Neural progenitor cell (in vitro differentiated cells): ENCODE data around the gene ANKDD1B. TPM values are rescaled to one million over a fixed set of nuclear protein-coding genes. Genes with fewer than 3 reads are reported as not detected.
A peak's percentile ranks its signal among the peaks of the same experiment; 100 is the strongest.
"Not testable (repeated sequence)": the region's sequence is repeated elsewhere in the genome, so short reads cannot be mapped to it uniquely, and the experiment has no call there.

Source experiments
- DNase-seq: peaks from one replicate; pipeline ENCODE4 v3.0.0-alpha.2; 2016; ENCODE audit warnings: low spot score
- H2AFZ ChIP-seq: fragments of 200-600 bp; sonication (generic); replicated peaks from 2 replicates; pipeline ENCODE4 v1.6.1; 2016; ENCODE audit warnings: antibody characterized with exemption
- H3F3A ChIP-seq: fragments of 200-600 bp; sonication (generic); 2 replicates; pipeline ENCODE4 v1.6.1; 2016; ENCODE audit warnings: antibody characterized with exemption, low read depth
- H3K27ac ChIP-seq: fragments of 200-600 bp; sonication (generic); 2 replicates; pipeline ENCODE4 v1.5.1; 2016; ENCODE audit warnings: mild to moderate bottlenecking
- H3K27me3 ChIP-seq: fragments of 200-600 bp; sonication (generic); 2 replicates; pipeline ENCODE4 v1.6.1; 2016; ENCODE audit warnings: mild to moderate bottlenecking, moderate library complexity
- H3K36me3 ChIP-seq: fragments of 200-600 bp; sonication (generic); 2 replicates; pipeline ENCODE4 v1.5.1; 2016
- H3K4me1 ChIP-seq: fragments of 200-600 bp; sonication (generic); 2 replicates; pipeline ENCODE4 v1.6.1; 2016; ENCODE audit warnings: mixed run types
- H3K4me2 ChIP-seq: fragments of 200-600 bp; sonication (generic); 2 replicates; pipeline ENCODE4 v1.6.1; 2016
- H3K4me3 ChIP-seq: fragments of 200-600 bp; sonication (generic); 2 replicates; pipeline ENCODE4 v1.5.1; 2016
- H3K79me2 ChIP-seq: fragments of 200-600 bp; sonication (generic); 2 replicates; pipeline ENCODE4 v1.6.1; 2016; ENCODE audit warnings: low read depth
- H3K9ac ChIP-seq: fragments of 200-600 bp; sonication (generic); 2 replicates; pipeline ENCODE4 v1.6.1; 2016
- H3K9me3 ChIP-seq: fragments of 200-600 bp; sonication (generic); 2 replicates; pipeline ENCODE4 v1.5.1; 2016; ENCODE audit warnings: low read depth
- H4K20me1 ChIP-seq: fragments of 200-600 bp; sonication (generic); 2 replicates; pipeline ENCODE4 v1.6.1; 2016; ENCODE audit warnings: low read depth
- H3K27ac Mint-ChIP-seq: 3 replicates; pipeline ENCODE4 v1.8.0; 2021; ENCODE audit warnings: mixed read lengths
- H3K27me3 Mint-ChIP-seq: 2 replicates; pipeline ENCODE4 v1.8.0; 2022; ENCODE audit warnings: low read depth, mild to moderate bottlenecking, inconsistent platforms, moderate library complexity, mixed read lengths; ENCODE audit not compliant: insufficient read depth
- H3K36me3 Mint-ChIP-seq: 3 replicates; pipeline ENCODE4 v1.8.0; 2021; ENCODE audit warnings: mixed read lengths
- H3K4me1 Mint-ChIP-seq: 3 replicates; pipeline ENCODE4 v1.8.0; 2021; ENCODE audit warnings: mixed read lengths
- H3K4me3 Mint-ChIP-seq: 3 replicates; pipeline ENCODE4 v1.8.0; 2021; ENCODE audit warnings: mild to moderate bottlenecking, moderate library complexity, mixed read lengths
- H3K9me3 Mint-ChIP-seq: 3 replicates; pipeline ENCODE4 v1.8.0; 2020; ENCODE audit warnings: mixed read lengths
- EZH2 ChIP-seq: fragments of 200-600 bp; sonication (generic); IDR thresholded peaks from 2 replicates; pipeline ENCODE4 v1.6.1; 2017; ENCODE audit warnings: antibody characterized with exemption, mild to moderate bottlenecking, moderate library complexity
- EZH2phosphoT487 ChIP-seq: fragments of 200-600 bp; sonication (generic); IDR thresholded peaks from 2 replicates; pipeline ENCODE4 v1.6.1; 2017; ENCODE audit warnings: antibody characterized with exemption
- total RNA-seq: library from RNA; depleted of rRNA; stranded (reverse); fragments of >200 nt; gene quantifications from 2 replicates; pipeline ENCODE4 v1.2.3, GENCODE V29; 2015; ENCODE audit warnings: low replicate concordance
- TF ChIP-seq, protein P1 (sequence below): fragments of 200-600 bp; sonication (generic); IDR thresholded peaks from 2 replicates; pipeline ENCODE4 v1.5.1; 2017; ENCODE audit warnings: antibody characterized with exemption, mild to moderate bottlenecking

The ANKDD1B gene
- total RNA-seq, 1 donor from 2014 or later: 0.60 TPM

DNA sequence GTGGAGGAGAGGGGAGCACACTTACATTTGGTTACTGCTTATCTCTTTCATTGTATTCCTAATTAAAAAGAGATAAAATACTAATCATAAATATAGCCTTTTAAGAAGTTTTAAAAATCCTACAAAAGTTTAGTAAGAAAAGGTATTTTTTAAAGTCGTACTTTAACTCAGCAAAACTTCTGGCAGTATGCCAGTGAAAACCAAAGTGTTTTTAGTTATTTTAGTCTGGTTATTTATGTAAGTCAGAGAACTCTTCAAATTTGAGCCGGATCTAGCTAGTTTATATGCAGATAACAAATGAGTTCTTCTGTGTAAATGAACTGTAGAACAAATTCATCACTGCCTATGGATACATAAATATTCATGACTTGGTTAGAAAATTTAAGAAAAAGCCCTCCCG lies 36.5 kb upstream of the ANKDD1B start:
- Mint-ChIP-seq H3K36me3 (peaks cover 5% of the 10 kb centered on the region), H3K9me3 (no peaks in the 10 kb centered on the region), H3K27ac (no peak overlapping the region), H3K4me3 (no peak overlapping the region), H3K27me3 (peaks cover 3% of the 10 kb centered on the region), H3K4me1 (no peaks in the 10 kb centered on the region)
- Histone ChIP-seq H3F3A (no peaks in the 10 kb centered on the region), H2AFZ (no peak overlapping the region), H3K4me3 (no peak overlapping the region), H3K27ac (no peak overlapping the region), H3K4me2 (no peak overlapping the region), H3K9ac (no peak overlapping the region), H3K36me3 (no peaks in the 10 kb centered on the region), H3K27me3 (no peaks in the 10 kb centered on the region), H3K79me2 (no peaks in the 10 kb centered on the region), H3K4me1 (no peaks in the 10 kb centered on the region), H3K9me3 (no peaks in the 10 kb centered on the region), H4K20me1 (no peaks in the 10 kb centered on the region)
- no peak for TF ChIP-seq EZH2phosphoT487
- TF ChIP-seq, protein P1, sequence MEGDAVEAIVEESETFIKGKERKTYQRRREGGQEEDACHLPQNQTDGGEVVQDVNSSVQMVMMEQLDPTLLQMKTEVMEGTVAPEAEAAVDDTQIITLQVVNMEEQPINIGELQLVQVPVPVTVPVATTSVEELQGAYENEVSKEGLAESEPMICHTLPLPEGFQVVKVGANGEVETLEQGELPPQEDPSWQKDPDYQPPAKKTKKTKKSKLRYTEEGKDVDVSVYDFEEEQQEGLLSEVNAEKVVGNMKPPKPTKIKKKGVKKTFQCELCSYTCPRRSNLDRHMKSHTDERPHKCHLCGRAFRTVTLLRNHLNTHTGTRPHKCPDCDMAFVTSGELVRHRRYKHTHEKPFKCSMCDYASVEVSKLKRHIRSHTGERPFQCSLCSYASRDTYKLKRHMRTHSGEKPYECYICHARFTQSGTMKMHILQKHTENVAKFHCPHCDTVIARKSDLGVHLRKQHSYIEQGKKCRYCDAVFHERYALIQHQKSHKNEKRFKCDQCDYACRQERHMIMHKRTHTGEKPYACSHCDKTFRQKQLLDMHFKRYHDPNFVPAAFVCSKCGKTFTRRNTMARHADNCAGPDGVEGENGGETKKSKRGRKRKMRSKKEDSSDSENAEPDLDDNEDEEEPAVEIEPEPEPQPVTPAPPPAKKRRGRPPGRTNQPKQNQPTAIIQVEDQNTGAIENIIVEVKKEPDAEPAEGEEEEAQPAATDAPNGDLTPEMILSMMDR: no peak
- no peak for DNase-seq

DNA sequence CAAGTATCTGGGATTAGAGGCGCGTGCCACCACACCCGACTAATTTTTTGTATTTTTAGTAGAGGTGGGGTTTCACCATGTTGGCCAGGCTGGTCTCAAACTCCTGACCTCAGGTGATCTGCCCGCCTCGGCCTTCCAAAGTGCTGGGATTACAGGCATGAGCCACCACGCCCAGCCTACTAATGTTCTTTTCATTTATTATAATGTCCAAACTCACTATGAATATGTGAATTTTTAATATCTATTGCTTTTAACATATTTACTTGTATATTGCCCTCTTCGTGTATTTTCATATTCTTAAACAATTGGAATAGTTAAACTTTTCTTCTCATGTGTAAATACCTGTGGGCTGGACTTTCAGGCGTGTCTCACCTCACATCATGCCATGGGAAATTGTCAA lies 33.0 kb upstream of the ANKDD1B start:
- not testable (repeated sequence) for H3K27ac Mint-ChIP-seq, H3K4me2 ChIP-seq, H4K20me1 ChIP-seq, H2AFZ ChIP-seq, DNase-seq, H3K9ac ChIP-seq, H3K36me3 Mint-ChIP-seq, H3K27me3 ChIP-seq, H3K27me3 Mint-ChIP-seq, H3K9me3 Mint-ChIP-seq, H3K9me3 ChIP-seq, H3F3A ChIP-seq, H3K4me1 Mint-ChIP-seq, H3K4me1 ChIP-seq, H3K79me2 ChIP-seq, H3K4me3 Mint-ChIP-seq, H3K4me3 ChIP-seq, H3K27ac ChIP-seq, H3K36me3 ChIP-seq

DNA sequence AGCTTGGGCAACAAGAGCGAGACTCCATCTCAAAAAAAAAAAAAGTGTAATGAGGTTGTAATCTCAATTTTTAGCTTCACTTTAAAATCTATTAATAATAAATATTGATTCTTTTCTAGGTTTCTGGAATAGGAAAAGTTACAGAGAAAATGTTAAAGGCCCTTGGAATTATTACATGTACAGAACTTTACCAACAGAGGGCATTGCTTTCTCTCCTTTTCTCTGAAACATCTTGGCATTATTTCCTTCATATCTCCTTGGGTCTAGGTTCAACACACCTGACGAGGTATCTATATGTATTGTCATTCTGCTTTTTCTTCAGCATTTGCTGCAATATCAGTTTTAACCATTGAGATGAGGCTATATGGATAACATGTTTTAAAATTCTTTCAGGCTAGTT lies 26.6 kb upstream of the ANKDD1B start:
- Histone ChIP-seq H3K36me3 (peaks cover 2% of the 10 kb centered on the region), H3K4me2 (no peak overlapping the region), H3F3A (peaks cover 15% of the 10 kb centered on the region), H3K4me3 (no peak overlapping the region), H2AFZ (no peak overlapping the region), H3K9ac (no peak overlapping the region), H3K27ac (no peak overlapping the region), H3K79me2 (no peaks in the 10 kb centered on the region), H3K4me1 (peaks cover 10% of the 10 kb centered on the region), H3K27me3 (no peaks in the 10 kb centered on the region), H3K9me3 (no peaks in the 10 kb centered on the region), H4K20me1 (no peaks in the 10 kb centered on the region)
- Mint-ChIP-seq H3K36me3 (peaks cover 14% of the 10 kb centered on the region), H3K4me3 (no peak overlapping the region), H3K27ac (no peak overlapping the region), H3K27me3 (no peaks in the 10 kb centered on the region), H3K9me3 (no peaks in the 10 kb centered on the region), H3K4me1 (peaks cover 2% of the 10 kb centered on the region)
- TF ChIP-seq EZH2 (no peak), EZH2phosphoT487 (no peak)
- TF ChIP-seq, protein P1: peak; percentile 31
- no peak for DNase-seq

DNA sequence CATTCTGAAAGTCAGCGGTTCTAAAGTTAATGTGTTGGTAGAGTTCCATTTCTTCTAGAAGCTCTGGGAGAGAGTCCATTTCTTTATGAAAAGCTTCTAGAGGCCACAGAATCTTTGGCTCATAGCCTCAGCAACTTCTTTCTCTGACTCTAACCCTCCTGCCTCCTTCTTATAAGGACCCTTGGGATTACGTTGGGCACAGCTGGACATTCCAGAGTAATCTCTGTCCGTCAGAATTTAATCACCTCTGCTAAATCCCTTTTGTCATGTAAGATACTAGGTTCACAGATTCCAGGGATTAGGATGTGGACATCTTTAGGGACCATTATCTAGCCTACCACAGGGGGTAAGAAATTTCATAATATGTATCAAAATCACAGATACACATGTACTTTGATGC lies 22.6 kb upstream of the ANKDD1B start:
- peak overlapping the region; percentile 29 for H3K4me2 ChIP-seq
- no peaks in the 10 kb centered on the region for H3K27me3 ChIP-seq
- H3K27ac ChIP-seq: peak overlapping the region; percentile 76
- H4K20me1 ChIP-seq: no peaks in the 10 kb centered on the region
- H3K4me1 ChIP-seq: peaks cover 10% of the 10 kb centered on the region
- H3K36me3 ChIP-seq: peaks cover 2% of the 10 kb centered on the region
- no peak overlapping the region for H3K9ac ChIP-seq
- H3K36me3 Mint-ChIP-seq: peaks cover 9% of the 10 kb centered on the region
- no peaks in the 10 kb centered on the region for H3K27me3 Mint-ChIP-seq
- no peak overlapping the region for H3K4me3 Mint-ChIP-seq
- peaks cover 15% of the 10 kb centered on the region for H3F3A ChIP-seq
- H3K4me1 Mint-ChIP-seq: peaks cover 2% of the 10 kb centered on the region
- peak; percentile 76 for DNase-seq
- H3K9me3 ChIP-seq: no peaks in the 10 kb centered on the region
- H2AFZ ChIP-seq: no peak overlapping the region
- no peak overlapping the region for H3K27ac Mint-ChIP-seq
- H3K4me3 ChIP-seq: no peak overlapping the region
- H3K9me3 Mint-ChIP-seq: no peaks in the 10 kb centered on the region
- TF ChIP-seq EZH2phosphoT487: peak; percentile 37
- TF ChIP-seq, protein P1: no peak
- H3K79me2 ChIP-seq: no peaks in the 10 kb centered on the region
